Left ventricle myocardium inferior (tissue), 1 donor: ENCODE measurements around the gene GET3. TPM values are rescaled to one million over a fixed set of nuclear protein-coding genes. Genes with fewer than 3 reads are reported as not detected.
A peak's percentile ranks its signal among the peaks of the same experiment; 100 is the strongest.
"Not testable (repeated sequence)": the region's sequence is repeated elsewhere in the genome, so short reads cannot be mapped to it uniquely, and the experiment has no call there.

ENCODE experiments used
- DNase-seq: peaks from one replicate; pipeline ENCODE4 v3.0.0-alpha.2; 2020
- H3K27ac ChIP-seq: fragments of 200-600 bp; replicated peaks from 2 replicates; pipeline ENCODE4 v1.8.0; 2021
- H3K27me3 ChIP-seq: fragments of 200-600 bp; 2 replicates; pipeline ENCODE4 v1.8.0; 2021; ENCODE audit warnings: low read depth
- H3K36me3 ChIP-seq: fragments of 200-600 bp; 2 replicates; pipeline ENCODE4 v1.8.0; 2021
- H3K4me1 ChIP-seq: fragments of 200-600 bp; 2 replicates; pipeline ENCODE4 v1.8.0; 2021
- H3K4me3 ChIP-seq: fragments of 200-600 bp; 2 replicates; pipeline ENCODE4 v1.8.0; 2021; ENCODE audit warnings: mild to moderate bottlenecking, moderate library complexity
- H3K9me3 ChIP-seq: fragments of 200-600 bp; replicated peaks from 2 replicates; pipeline ENCODE4 v1.8.0; 2021
- intact Hi-C: fragments of 100-400 bp; cut with micrococcal nuclease; formaldehyde crosslinking; loops from one replicate; pipeline ENCODE4 v1.11.0; 2022
- total RNA-seq: library from RNA; stranded (reverse); fragmentation: NEBNext Ultra II Directional; extraction: Animal tissue kit (Norgen Biotek cat#: 25700); gene quantifications from one replicate; pipeline ENCODE4 v1.2.1, GENCODE V29; 2021
- TF ChIP-seq, protein P1 (sequence below): fragments of 200-600 bp; IDR thresholded peaks from 2 replicates; pipeline ENCODE4 v1.8.0; 2021; ENCODE audit warnings: antibody characterized with exemption, mild to moderate bottlenecking, borderline replicate concordance
- donor health status: DM: no; HTN: yes; CAD: no; lungs with severe emphysema.

GET3 gene
- total RNA-seq, 1 donor from 2014 or later, result 65.1 TPM

- TF ChIP-seq, protein P1, sequence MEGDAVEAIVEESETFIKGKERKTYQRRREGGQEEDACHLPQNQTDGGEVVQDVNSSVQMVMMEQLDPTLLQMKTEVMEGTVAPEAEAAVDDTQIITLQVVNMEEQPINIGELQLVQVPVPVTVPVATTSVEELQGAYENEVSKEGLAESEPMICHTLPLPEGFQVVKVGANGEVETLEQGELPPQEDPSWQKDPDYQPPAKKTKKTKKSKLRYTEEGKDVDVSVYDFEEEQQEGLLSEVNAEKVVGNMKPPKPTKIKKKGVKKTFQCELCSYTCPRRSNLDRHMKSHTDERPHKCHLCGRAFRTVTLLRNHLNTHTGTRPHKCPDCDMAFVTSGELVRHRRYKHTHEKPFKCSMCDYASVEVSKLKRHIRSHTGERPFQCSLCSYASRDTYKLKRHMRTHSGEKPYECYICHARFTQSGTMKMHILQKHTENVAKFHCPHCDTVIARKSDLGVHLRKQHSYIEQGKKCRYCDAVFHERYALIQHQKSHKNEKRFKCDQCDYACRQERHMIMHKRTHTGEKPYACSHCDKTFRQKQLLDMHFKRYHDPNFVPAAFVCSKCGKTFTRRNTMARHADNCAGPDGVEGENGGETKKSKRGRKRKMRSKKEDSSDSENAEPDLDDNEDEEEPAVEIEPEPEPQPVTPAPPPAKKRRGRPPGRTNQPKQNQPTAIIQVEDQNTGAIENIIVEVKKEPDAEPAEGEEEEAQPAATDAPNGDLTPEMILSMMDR, result no peak
- H3K4me3 ChIP-seq, result no peak overlapping the region
- intact Hi-C loops, result no loop called here
- H3K4me1 ChIP-seq, result peaks cover 5% of the 10 kb centered on the region
- H3K27ac ChIP-seq, result no peak overlapping the region
- peaks cover 97% of the 10 kb centered on the region for H3K36me3 ChIP-seq
- no peak for DNase-seq
- no peaks in the 10 kb centered on the region for H3K9me3 ChIP-seq
- no peaks in the 10 kb centered on the region for H3K27me3 ChIP-seq
Measured at GRCh38 chr19:12708641-12709040, 28.7 kb upstream of the GET3 start.

DNA sequence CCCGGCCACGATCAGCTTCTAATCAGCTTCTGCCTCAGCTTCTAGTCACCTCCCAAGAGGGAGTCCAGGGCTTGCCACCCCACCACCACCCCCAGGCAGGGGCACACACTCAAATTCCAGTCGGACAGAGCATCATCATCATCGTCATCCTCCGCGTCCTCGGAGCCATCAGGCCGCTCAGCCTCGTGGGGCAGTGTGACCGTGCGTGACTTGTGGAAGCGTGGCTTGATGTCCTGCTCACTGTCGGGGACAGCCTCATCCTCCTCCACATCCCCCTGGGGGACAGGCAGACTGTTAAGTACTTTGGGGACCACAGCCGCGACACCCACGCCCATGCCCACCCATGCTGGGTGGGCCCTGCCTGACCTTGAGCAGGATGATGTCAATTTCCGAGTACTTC is 26.1 kb upstream of the GET3 start:
- peaks cover 94% of the 10 kb centered on the region for H3K36me3 ChIP-seq
- no peaks in the 10 kb centered on the region for H3K27me3 ChIP-seq
- no peak for DNase-seq
- no peak overlapping the region for H3K4me3 ChIP-seq
- intact Hi-C loops, result no loop called here
- H3K4me1 ChIP-seq, result peaks cover 5% of the 10 kb centered on the region
- H3K9me3 ChIP-seq, result no peaks in the 10 kb centered on the region
- no peak overlapping the region for H3K27ac ChIP-seq
- TF ChIP-seq, protein P1, result no peak

DNA sequence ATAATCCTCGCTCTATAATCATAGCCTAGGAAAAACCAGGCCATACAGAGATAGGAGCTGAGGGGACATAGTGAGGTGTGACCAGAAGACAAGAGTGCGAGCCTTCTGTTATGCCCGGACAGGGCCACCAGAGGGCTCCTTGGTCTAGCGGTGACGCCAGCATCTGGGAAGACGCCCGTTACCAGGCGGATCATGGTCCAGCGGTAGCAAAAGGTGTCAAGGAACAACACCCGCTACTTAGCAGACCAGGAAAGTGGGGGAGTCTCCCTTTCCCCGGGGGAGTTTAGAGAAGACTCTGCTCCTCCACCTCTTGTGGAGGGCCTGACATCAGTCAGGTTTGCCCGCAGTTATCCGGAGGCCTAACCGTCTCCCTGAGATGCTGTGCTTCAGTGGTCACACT is 25.2 kb upstream of the GET3 start:
- H3K27me3 ChIP-seq, intact Hi-C loops, H3K4me1 ChIP-seq, H3K9me3 ChIP-seq, H3K27ac ChIP-seq, DNase-seq, H3K4me3 ChIP-seq: not testable (repeated sequence)
- TF ChIP-seq, protein P1, result peak; percentile 45
- H3K36me3 ChIP-seq, result peaks cover 93% of the 10 kb centered on the region

GRCh38 chr19:12713304-12713703 is 24.0 kb upstream of the GET3 start:
- H3K9me3 ChIP-seq, H3K27ac ChIP-seq, H3K4me3 ChIP-seq, H3K4me1 ChIP-seq, H3K27me3 ChIP-seq, DNase-seq, intact Hi-C loops: not testable (repeated sequence)
- peaks cover 93% of the 10 kb centered on the region for H3K36me3 ChIP-seq

- Histone ChIP-seq H3K27ac (no peak overlapping the region), H3K27me3 (no peaks in the 10 kb centered on the region), H3K4me1 (peaks cover 12% of the 10 kb centered on the region), H3K4me3 (no peak overlapping the region), H3K36me3 (peaks cover 87% of the 10 kb centered on the region), H3K9me3 (no peaks in the 10 kb centered on the region)
- TF ChIP-seq, protein P1, result no peak
- no peak for DNase-seq
- intact Hi-C loops, result no loop called here
Measured at GRCh38 chr19:12715102-12715501, 22.2 kb upstream of the GET3 start.

- intact Hi-C loops, result no loop called here
- Histone ChIP-seq H3K27ac (no peak overlapping the region), H3K27me3 (no peaks in the 10 kb centered on the region)
Measured at GRCh38 chr19:12715929-12716328, 21.4 kb upstream of the GET3 start.

More at GRCh38 chr19:12715929-12716328, 21.4 kb upstream of the GET3 start:
- DNase-seq, result no peak
- no peak overlapping the region for H3K4me3 ChIP-seq
- TF ChIP-seq, protein P1, result no peak
- H3K4me1 ChIP-seq, result peaks cover 21% of the 10 kb centered on the region
- no peaks in the 10 kb centered on the region for H3K9me3 ChIP-seq
- H3K36me3 ChIP-seq, result peaks cover 79% of the 10 kb centered on the region
